ENCODE measurements around the gene SLC2A13. TPM values are rescaled to one million over a fixed set of nuclear protein-coding genes. Genes with fewer than 3 reads are reported as not detected.

The SLC2A13 gene
- total and polyA plus RNA-seq, 2 donors from 2014 or later, result 3.9 to 18.6 TPM

- no peaks in the 10 kb centered on the region for H3K27me3 ChIP-seq (ENCODE audit: control insufficient read depth, insufficient read depth, low read length)
- no peaks in the 10 kb centered on the region for H3K9me3 ChIP-seq (ENCODE audit: control insufficient read depth in 2 of 3, insufficient read depth in 1 of 3, low read length in 3 of 3)
- peaks cover 0 to 4% (median 0%) of the 10 kb centered on the region in 3 donors for H3K4me1 ChIP-seq (ENCODE audit: control insufficient read depth in 2 of 3, insufficient read depth in 2 of 3, low read depth in 1 of 3, low read length in 3 of 3)
- DNase-seq (no peak), FAIRE-seq (no peak)
- no peaks in the 10 kb centered on the region for H3K36me3 ChIP-seq (ENCODE audit: control insufficient read depth in 2 of 3, insufficient read depth in 3 of 3, low read length in 3 of 3)
- no peak overlapping the region for H3K9ac ChIP-seq (ENCODE audit: low read length in 3 of 3)
- TF ChIP-seq CTCF (IDR thresholded peaks at IDR 0.05; ENCODE audit: borderline replicate concordance, extremely low read depth, insufficient read depth), result no peak
- intact Hi-C loops (cut with DNase I), result loop anchor here (10.0 kb wide), 1 partner anchor 89 kb away; the partner anchor contains the start of gene SLC2A13
- H3K27ac ChIP-seq (ENCODE audit: low read depth in 2 of 2, low read length in 2 of 2), result no peak overlapping the region
- no peak overlapping the region for H3K4me3 ChIP-seq (ENCODE audit: low read length in 3 of 3)
These were observed 90.0 kb downstream of the SLC2A13 start for GRCh38 chr12:40015881-40016280.

- intact Hi-C loops (cut with DNase I), result loop anchor here (10.0 kb wide), 1 partner anchor 89 kb away; the partner anchor contains the start of gene SLC2A13
- no peak overlapping the region for H3K9ac ChIP-seq (ENCODE audit: low read length in 3 of 3)
- no peaks in the 10 kb centered on the region for H3K9me3 ChIP-seq (ENCODE audit: control insufficient read depth in 2 of 3, insufficient read depth in 1 of 3, low read length in 3 of 3)
- H3K27ac ChIP-seq (ENCODE audit: low read depth in 2 of 2, low read length in 2 of 2), result no peak overlapping the region
- no peaks in the 10 kb centered on the region for H3K36me3 ChIP-seq (ENCODE audit: control insufficient read depth in 2 of 3, insufficient read depth in 3 of 3, low read length in 3 of 3)
- H3K4me1 ChIP-seq (ENCODE audit: control insufficient read depth in 2 of 3, insufficient read depth in 2 of 3, low read depth in 1 of 3, low read length in 3 of 3), result peaks cover 0 to 4% (median 0%) of the 10 kb centered on the region in 3 donors
- TF ChIP-seq CTCF (IDR thresholded peaks at IDR 0.05; ENCODE audit: borderline replicate concordance, extremely low read depth, insufficient read depth), result no peak
- H3K27me3 ChIP-seq (ENCODE audit: control insufficient read depth, insufficient read depth, low read length), result no peaks in the 10 kb centered on the region
- DNase-seq, result no peak
- no peak overlapping the region for H3K4me3 ChIP-seq (ENCODE audit: low read length in 3 of 3)
- FAIRE-seq, result no peak
These were observed 90.5 kb downstream of the SLC2A13 start for GRCh38 chr12:40015345-40015744.

GRCh38 chr12:40013847-40014246 is 92.0 kb downstream of the SLC2A13 start:
- intact Hi-C loops (cut with DNase I), result loop anchor here (10.0 kb wide), 1 partner anchor 91 kb away; the partner anchor contains the start of gene SLC2A13
- no peak for TF ChIP-seq CTCF (IDR thresholded peaks at IDR 0.05; ENCODE audit: borderline replicate concordance, extremely low read depth, insufficient read depth)
- Histone ChIP-seq H3K27me3 (ENCODE audit: control insufficient read depth, insufficient read depth, low read length) (no peaks in the 10 kb centered on the region), H3K36me3 (ENCODE audit: control insufficient read depth in 2 of 3, insufficient read depth in 3 of 3, low read length in 3 of 3) (no peaks in the 10 kb centered on the region), H3K27ac (ENCODE audit: low read depth in 2 of 2, low read length in 2 of 2) (no peak overlapping the region), H3K4me3 (ENCODE audit: low read length in 3 of 3) (no peak overlapping the region), H3K9me3 (ENCODE audit: control insufficient read depth in 2 of 3, insufficient read depth in 1 of 3, low read length in 3 of 3) (no peaks in the 10 kb centered on the region), H3K9ac (ENCODE audit: low read length in 3 of 3) (no peak overlapping the region), H3K4me1 (ENCODE audit: control insufficient read depth in 2 of 3, insufficient read depth in 2 of 3, low read depth in 1 of 3, low read length in 3 of 3) (peaks cover 0 to 4% (median 0%) of the 10 kb centered on the region in 3 donors)
- FAIRE-seq (no peak), DNase-seq (no peak)

GRCh38 chr12:40013292-40013691 is 92.6 kb downstream of the SLC2A13 start:
- no peak overlapping the region for H3K4me3 ChIP-seq (ENCODE audit: low read length in 3 of 3)
- intact Hi-C loops (cut with DNase I), result loop anchor here (10.0 kb wide), 1 partner anchor 92 kb away; the partner anchor contains the start of gene SLC2A13
- DNase-seq (no peak), FAIRE-seq (no peak)
- no peak overlapping the region for H3K27ac ChIP-seq (ENCODE audit: low read depth in 2 of 2, low read length in 2 of 2)
- H3K9me3 ChIP-seq (ENCODE audit: control insufficient read depth in 2 of 3, insufficient read depth in 1 of 3, low read length in 3 of 3), result no peaks in the 10 kb centered on the region
- no peaks in the 10 kb centered on the region for H3K27me3 ChIP-seq (ENCODE audit: control insufficient read depth, insufficient read depth, low read length)
- H3K36me3 ChIP-seq (ENCODE audit: control insufficient read depth in 2 of 3, insufficient read depth in 3 of 3, low read length in 3 of 3), result no peaks in the 10 kb centered on the region
- H3K4me1 ChIP-seq (ENCODE audit: control insufficient read depth in 2 of 3, insufficient read depth in 2 of 3, low read depth in 1 of 3, low read length in 3 of 3), result peaks cover 0 to 4% (median 0%) of the 10 kb centered on the region in 3 donors
- no peak for TF ChIP-seq CTCF (IDR thresholded peaks at IDR 0.05; ENCODE audit: borderline replicate concordance, extremely low read depth, insufficient read depth)
- no peak overlapping the region for H3K9ac ChIP-seq (ENCODE audit: low read length in 3 of 3)
